Muscle of leg (tissue), 11 donors: ENCODE results near the gene ABLIM2. TPM values are rescaled to one million over a fixed set of nuclear protein-coding genes. Genes with fewer than 3 reads are reported as not detected.

Experiments used
- DNase-seq: peaks from one replicate; pipeline ENCODE4 v3.0.0; 2013
- H3K27ac ChIP-seq: one replicate; pipeline ENCODE4 v1.5.1; 2013; ENCODE audit warnings: mild to moderate bottlenecking, low read length, control low read depth
- H3K27me3 ChIP-seq: one replicate; pipeline ENCODE4 v1.6.1; 2013; ENCODE audit warnings: low read length; ENCODE audit not compliant: control insufficient read depth, insufficient read depth
- H3K36me3 ChIP-seq: one replicate; pipeline ENCODE4 v1.6.1; 2013; ENCODE audit warnings: low read length; ENCODE audit not compliant: control insufficient read depth, insufficient read depth
- H3K4me1 ChIP-seq: one replicate; pipeline ENCODE4 v1.6.1; 2013; ENCODE audit warnings: low read length; ENCODE audit not compliant: control insufficient read depth, insufficient read depth
- H3K4me3 ChIP-seq: one replicate; pipeline ENCODE4 v1.5.1; 2013; ENCODE audit warnings: low read length, control low read depth
- H3K9me3 ChIP-seq: replicated peaks from 2 replicates; pipeline ENCODE4 v1.6.1; 2013; ENCODE audit warnings: low read depth, low read length; ENCODE audit not compliant: control insufficient read depth
- WGBS: methylation state at CpG from one replicate; pipeline ENCODE4 v1.1.5; 2013; ENCODE audit warnings: missing lambda C conversion rate; ENCODE audit not compliant: insufficient coverage; 5-methylcytosine and 5-hydroxymethylcytosine counted together
- polyA plus RNA-seq, 8 donors: library from polyadenylated mRNA; unstranded; fragments of 120-200 nt; gene quantifications; one replicate each; pipeline versions ENCODE4 v1.2.1 to v1.2.3, GENCODE V29; 2013; ENCODE audit warnings: inconsistent platforms in 1 of 8, low replicate concordance in 1 of 8; ENCODE audit not compliant: insufficient read length in 8 of 8, insufficient read depth in 1 of 8
- total RNA-seq: library from RNA; stranded (reverse); fragments of 120-200 nt; gene quantifications from one replicate; pipeline ENCODE4 v1.2.4, GENCODE V29; 2013

The ABLIM2 gene
- total and polyA plus RNA-seq, 9 donors, result 3.1 to 10.5 (median 5.7) TPM

DNA sequence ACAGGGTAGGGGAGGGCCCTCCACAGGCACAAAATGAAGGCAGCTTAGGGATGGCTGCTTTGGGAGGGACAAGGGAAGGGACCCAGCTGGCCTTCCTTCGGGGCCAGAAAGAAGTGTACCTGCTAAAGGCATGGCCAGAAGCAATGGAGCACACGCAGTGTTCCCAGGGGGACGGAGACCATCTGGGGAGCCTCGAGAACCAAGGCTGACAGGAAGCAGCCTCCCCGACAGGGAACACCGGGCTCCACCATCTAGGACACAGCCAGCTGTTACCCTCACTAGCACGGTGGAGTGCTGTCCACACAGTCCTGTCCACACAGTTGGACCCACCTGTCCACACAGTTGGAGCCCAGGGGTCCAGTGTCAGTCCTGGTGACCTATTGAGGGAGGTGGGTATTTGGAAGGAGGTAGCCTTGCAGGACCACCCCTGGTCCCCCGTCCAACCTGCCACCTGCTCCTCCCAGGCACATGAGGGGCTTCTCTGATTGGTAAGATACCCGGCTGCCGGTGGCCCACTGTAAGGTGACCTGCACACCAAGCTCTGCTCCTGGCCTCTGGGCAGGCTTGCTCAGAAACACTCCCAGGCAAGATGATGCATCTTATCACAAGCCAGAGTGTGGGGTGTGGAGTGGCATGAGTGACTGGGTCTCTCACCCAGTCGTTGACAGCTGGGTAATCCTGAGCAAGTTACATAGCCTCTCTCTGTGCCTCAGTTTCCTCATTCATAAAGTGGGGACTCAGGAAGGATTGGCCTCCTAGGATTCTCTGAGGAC is 198.4 kb downstream of the ABLIM2 start:
- 73% methylated on average over 4 of the region's 11 CpGs for WGBS

DNA sequence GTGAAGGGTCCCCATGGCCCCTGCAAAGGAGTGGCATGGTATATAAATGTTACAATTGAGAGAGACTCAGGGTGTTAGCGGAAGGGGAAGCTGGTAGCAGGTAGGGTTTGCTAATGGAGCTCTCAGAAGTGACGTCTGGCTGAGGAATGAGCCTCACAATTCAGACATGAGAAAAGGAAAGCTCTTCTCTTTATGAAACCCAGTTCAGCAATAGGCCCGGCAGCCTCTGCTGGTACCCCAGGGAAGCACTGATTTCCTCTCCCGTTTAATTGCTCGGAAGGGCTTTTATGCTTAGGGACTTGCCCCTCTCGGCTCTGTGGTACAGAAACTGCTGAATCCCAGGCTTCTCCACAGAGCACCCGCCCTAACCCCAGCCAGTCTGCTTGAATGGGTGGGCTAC is 199.5 kb downstream of the ABLIM2 start:
- Histone ChIP-seq H3K36me3 (no peaks in the 10 kb centered on the region), H3K27me3 (no peaks in the 10 kb centered on the region), H3K9me3 (no peaks in the 10 kb centered on the region), H3K4me3 (no peak overlapping the region), H3K27ac (no peak overlapping the region), H3K4me1 (peaks cover 18% of the 10 kb centered on the region)
- WGBS, result 92% methylated on average over 2 of the region's 7 CpGs
- DNase-seq, result no peak

More for the DNA sequence above, 198.4 kb downstream of the ABLIM2 start:
- H3K4me1 ChIP-seq, result peaks cover 22% of the 10 kb centered on the region
- no peaks in the 10 kb centered on the region for H3K36me3 ChIP-seq
- H3K27me3 ChIP-seq, result no peaks in the 10 kb centered on the region
- no peaks in the 10 kb centered on the region for H3K9me3 ChIP-seq
- H3K4me3 ChIP-seq, result no peak overlapping the region
- DNase-seq, result no peak
- H3K27ac ChIP-seq, result no peak overlapping the region

DNA sequence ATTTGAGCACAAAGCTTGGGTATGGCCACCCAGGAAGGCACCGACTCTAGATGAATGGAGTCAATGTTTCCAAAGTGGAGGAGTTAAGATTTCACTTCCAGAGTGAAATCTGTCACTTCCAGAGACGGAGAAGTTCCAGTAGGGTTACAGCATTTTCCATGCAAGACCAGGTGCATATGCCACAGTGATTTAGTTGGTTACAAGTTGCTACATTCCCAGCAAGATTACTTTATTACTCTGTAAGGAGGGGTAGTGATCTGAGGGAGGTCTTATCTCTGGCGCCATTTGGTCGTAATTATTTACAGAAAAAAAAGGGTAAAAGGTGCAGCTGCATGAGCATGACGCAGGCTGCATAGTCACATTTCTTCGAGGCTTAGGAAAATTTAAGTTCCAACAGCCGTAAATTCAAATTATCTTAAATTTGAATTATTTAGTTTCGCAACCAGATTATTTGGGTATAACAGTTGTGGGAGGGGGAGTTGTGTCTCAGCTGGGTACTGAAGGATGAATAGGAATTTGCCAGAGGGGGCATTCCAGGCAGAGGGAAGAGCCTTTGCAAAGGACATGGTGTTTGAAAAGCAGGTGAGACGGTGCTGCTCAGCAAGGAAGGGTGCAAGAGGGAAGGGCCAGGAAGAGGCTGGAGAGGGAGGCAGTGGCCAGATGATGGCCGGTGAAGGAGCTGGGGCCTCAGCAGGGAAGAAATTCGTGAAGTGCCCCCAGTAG is 201.5 kb downstream of the ABLIM2 start:
- no peak overlapping the region for H3K27ac ChIP-seq

DNA sequence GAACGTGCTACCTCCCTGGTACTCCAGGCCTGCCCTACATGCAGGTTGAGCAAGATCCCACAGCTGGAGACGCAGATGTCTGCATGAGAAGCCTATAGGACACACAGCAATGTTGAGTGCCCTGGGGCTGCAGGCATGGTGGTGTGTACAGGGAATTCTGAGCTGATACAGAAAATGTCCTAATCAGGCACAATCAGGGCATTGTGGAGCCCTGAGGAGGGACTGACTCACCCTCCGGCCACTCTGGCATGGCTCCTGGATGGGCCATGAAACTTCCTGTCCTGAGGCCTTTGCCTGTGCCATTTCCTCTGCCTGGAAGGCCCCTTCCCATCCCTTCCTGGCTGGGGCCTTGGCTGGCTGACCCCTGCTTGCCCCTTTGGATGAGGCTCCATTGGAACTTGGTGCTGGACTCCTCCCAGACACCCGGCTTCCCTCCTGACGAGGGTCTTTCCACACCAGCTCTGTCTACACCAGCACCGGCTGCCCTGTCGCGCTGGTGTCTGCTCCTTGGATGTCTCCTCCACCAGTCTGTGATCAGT is 202.3 kb downstream of the ABLIM2 start:
- DNase-seq, result no peak
- no CpG with 5 or more reads among the region's 8 CpGs for WGBS
- Histone ChIP-seq H3K27ac (no peak overlapping the region), H3K4me3 (no peak overlapping the region), H3K36me3 (no peaks in the 10 kb centered on the region), H3K4me1 (peaks cover 18% of the 10 kb centered on the region), H3K9me3 (no peaks in the 10 kb centered on the region), H3K27me3 (no peaks in the 10 kb centered on the region)

More for the DNA sequence above, 201.5 kb downstream of the ABLIM2 start:
- Histone ChIP-seq H3K36me3 (no peaks in the 10 kb centered on the region), H3K9me3 (no peaks in the 10 kb centered on the region), H3K27me3 (no peaks in the 10 kb centered on the region), H3K4me1 (peaks cover 18% of the 10 kb centered on the region), H3K4me3 (no peak overlapping the region)
- DNase-seq, result no peak
- WGBS, result 64% methylated on average over 4 of the region's 11 CpGs

DNA sequence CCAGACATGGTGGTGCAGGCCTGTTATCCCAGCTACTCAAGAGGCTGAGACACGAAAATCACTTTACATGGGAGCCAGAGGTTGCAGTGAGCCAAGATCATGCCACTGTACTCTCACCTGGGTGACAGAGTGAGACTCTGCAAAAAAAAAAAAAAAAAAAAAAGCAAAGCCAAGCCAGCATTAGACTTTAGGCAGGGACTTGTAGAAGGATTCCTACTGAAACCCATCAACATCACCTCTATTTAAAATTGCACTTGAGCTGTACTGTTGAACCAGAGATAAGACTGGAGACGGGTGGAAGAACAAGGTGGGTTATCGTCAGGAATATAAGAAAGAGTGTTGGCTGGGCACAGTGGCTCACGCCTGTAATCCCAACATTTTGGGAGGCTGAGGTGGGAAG is 203.2 kb downstream of the ABLIM2 start:
- H3K4me1 ChIP-seq, result peaks cover 10% of the 10 kb centered on the region
- H3K27ac ChIP-seq, result no peak overlapping the region
- H3K4me3 ChIP-seq, result no peak overlapping the region
- H3K9me3 ChIP-seq, result no peaks in the 10 kb centered on the region
- no peaks in the 10 kb centered on the region for H3K27me3 ChIP-seq
- no peak for DNase-seq
- H3K36me3 ChIP-seq, result no peaks in the 10 kb centered on the region
- 90% methylated on average over 2 of the region's 4 CpGs for WGBS

DNA sequence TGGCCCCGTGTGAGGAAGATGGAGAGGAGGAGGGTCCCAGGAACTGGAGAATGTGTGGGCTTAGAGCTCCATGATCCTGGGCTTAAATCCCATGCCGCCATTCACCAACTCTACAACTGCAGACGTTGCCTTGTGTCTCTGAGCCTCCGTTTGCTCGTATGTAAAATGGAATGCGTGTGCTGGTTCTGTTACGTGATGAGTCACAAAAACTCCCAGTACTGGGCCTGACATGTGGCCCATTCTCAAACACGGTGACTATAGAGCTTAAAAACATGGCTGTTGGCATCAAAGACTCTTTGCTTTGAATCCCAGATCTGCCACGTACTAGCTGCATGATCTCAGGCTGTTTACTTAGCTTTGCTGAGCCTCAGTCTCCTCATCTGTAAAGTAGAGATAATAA is 206.0 kb downstream of the ABLIM2 start:
- peaks cover 4% of the 10 kb centered on the region for H3K27me3 ChIP-seq
- no peaks in the 10 kb centered on the region for H3K36me3 ChIP-seq
- WGBS, result 90% methylated on average over 8 of the region's 9 CpGs
- peaks cover 6% of the 10 kb centered on the region for H3K4me1 ChIP-seq
- DNase-seq, result no peak
- no peak overlapping the region for H3K4me3 ChIP-seq
- H3K27ac ChIP-seq, result no peak overlapping the region
- H3K9me3 ChIP-seq, result no peaks in the 10 kb centered on the region

DNA sequence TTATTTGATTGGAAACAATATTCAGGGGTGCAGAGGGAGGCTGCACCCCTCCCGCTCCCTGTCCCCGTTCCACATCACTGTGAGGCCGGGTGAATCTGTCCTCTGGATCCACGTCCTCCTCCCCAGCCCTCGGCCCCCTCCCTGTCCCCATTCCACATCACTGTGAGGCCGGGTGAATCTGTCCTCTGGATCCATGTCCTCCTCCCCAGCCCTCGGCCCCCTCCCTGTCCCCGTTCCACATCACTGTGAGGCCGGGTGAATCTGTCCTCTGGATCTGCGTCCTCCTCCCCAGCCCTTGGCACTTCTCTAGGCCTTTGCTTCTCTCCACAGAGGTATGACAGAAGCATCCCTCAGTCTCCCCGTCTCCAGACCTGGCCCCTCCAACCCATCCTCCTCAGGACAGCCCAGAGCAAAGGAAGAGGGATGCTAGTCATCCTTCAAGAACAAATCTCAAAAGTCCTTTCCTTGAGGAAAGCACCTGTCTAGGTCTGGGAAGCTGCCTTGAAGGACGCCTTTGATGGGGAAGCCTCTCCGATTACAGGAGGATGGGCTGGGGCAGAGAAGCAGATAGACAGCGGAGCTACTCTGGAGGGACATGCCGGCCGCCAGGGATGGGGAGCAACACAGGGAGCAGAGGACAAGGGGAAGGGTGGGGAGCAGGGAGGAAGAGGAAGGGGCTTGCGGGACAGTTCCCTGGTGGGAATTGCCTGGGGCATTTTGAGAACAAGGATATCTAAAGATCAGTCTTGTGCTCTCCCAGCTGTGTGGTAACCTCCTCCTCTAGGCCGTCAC is 208.1 kb downstream of the ABLIM2 start:
- no peak overlapping the region for H3K27ac ChIP-seq
- no peak for DNase-seq
- H3K4me1 ChIP-seq, result peaks cover 7% of the 10 kb centered on the region
- H3K27me3 ChIP-seq, result peaks cover 6% of the 10 kb centered on the region
- no peaks in the 10 kb centered on the region for H3K36me3 ChIP-seq
- no peaks in the 10 kb centered on the region for H3K9me3 ChIP-seq
- 83% methylated on average over 16 of the region's 18 CpGs for WGBS
- no peak overlapping the region for H3K4me3 ChIP-seq

DNA sequence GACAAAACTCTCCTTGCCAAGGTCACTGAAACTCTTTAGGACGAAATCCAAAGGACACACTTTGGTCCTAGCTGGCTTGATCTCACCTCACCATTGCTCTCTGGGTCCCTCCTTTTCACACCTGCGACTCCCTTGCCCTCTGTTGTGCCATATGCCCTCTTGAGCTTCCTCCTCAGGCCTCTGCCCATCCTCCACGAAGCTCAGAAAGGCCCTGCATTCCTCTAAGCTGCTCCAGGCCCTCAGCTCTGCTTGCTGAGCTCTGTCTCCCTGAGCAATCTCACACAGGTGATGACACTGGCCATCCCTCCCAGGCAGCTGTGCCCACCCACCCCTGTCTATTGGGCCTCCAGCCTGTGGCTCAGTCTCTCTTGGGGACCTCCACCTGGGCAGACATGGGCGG is 208.9 kb downstream of the ABLIM2 start:
- Histone ChIP-seq H3K4me3 (no peak overlapping the region), H3K9me3 (no peaks in the 10 kb centered on the region), H3K27ac (no peak overlapping the region), H3K4me1 (peaks cover 7% of the 10 kb centered on the region), H3K27me3 (peaks cover 6% of the 10 kb centered on the region), H3K36me3 (no peaks in the 10 kb centered on the region)
- 78% methylated on average over 3 of the region's 4 CpGs for WGBS
- no peak for DNase-seq

DNA sequence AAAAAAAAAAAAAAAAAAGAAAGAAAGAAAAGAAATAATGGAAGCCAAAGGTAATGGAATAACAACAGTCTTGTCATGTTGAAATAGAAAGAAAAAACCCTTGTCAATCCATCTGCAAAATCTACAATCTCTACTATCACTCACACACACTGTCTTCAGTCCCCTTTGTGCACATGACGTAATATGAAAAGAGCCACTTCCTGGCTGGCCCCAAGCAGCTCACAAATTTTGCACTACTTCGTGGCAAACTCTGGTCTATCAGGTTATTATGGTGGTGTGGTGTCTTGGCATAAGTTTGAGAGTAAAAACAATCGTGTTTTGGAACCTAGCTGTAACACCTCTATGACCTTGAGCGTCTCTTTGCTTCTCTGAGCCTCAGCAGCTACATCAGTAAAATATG is 210.7 kb downstream of the ABLIM2 start:
- H3K4me1 ChIP-seq, result peaks cover 7% of the 10 kb centered on the region
- H3K9me3 ChIP-seq, result no peaks in the 10 kb centered on the region
- no peak for DNase-seq
- H3K36me3 ChIP-seq, result no peaks in the 10 kb centered on the region
- H3K4me3 ChIP-seq, result no peak overlapping the region
- H3K27me3 ChIP-seq, result peaks cover 6% of the 10 kb centered on the region
- WGBS, result no CpG with 5 or more reads among the region's 4 CpGs
- H3K27ac ChIP-seq, result no peak overlapping the region
